ENCODE measurements around the gene PPP3R1.
A peak's percentile ranks its signal among the peaks of the same experiment; 100 is the strongest.

PPP3R1 gene

DNA sequence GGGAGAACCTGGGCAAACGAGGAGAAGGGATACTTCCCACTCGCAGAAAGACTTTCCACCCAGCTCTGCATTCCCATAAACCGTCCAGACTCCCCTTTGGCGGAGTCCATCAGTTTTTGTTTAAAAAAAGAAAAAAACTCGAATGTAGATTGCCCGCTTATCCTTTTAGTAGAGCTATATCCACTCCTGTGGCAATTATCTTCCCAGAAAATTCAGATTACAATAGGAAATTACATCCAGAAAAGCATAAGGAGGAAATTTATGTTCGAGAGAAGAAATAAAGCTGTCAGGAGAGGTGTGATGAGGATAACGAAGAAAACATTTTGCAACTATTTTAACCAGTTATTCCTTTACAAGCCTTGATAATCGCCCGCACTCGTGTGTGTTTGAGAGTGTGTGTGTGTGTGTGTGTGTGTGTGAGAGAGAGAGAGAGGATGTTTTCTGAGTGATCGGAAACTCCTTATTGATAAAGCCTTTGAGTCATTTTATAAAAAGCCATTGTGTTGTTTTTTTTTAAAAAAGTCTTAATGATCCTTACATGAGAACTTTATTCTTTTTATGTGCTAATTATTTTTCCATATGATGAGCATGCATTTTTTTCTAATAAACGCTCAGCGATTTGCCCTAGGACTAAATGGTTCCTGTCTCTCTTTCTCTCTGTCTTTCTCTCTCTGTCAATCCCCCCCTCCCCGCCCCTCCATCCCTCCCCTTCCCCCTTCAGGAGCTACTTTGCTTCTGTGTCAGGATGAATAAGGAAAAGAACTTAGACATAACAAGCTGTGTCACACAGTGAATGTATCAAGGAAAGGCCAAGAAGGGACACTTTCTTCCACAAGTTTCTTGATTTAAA lies 1.1 kb upstream of the PPP3R1 start:
- TF ChIP-seq POLR2AphosphoS5 (IDR thresholded peaks at IDR 0.05; ENCODE audit: low read depth, low read length), result no peak
- no peak for TF ChIP-seq POLR2A (IDR thresholded peaks at IDR 0.05; ENCODE audit: low read depth, low read length)
- TF ChIP-seq TAF1 (IDR thresholded peaks at IDR 0.05; ENCODE audit: borderline replicate concordance, low read depth, low read length), result no peak
- peak; percentile 68 for FAIRE-seq
- DNase-seq (ENCODE audit: insufficient read length), result no peak

DNA sequence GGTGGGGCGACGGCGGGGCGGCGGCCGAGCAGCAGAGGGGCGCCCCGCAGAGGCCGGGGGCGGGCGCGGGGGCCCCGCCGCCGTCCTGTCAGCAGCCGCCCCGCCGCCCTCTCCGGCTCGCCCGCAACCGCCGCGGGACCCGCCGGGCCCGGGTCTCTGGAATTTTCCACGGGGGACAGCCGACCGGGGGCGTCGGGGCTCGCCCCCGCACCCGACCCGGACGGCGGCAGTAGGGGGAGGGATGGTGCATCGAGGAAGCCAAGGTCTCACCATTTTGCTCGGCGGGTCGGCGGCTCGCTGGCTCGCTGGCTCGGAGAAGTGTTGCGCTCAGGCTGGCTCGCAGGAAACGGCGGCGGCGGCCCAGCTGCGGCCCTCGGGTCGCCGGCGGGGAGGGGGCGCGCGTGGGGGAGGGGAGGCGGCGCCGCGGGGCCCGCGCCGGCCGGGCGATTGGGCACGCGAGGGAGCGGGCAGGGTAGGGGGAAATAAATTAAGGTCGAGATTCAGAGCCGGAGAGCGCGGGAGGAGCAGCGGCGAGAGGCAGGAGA lies 405 bp downstream of the PPP3R1 start:
- TF ChIP-seq TAF1 (IDR thresholded peaks at IDR 0.05; ENCODE audit: borderline replicate concordance, low read depth, low read length) (no peak), POLR2AphosphoS5 (IDR thresholded peaks at IDR 0.05; ENCODE audit: low read depth, low read length) (no peak), POLR2A (IDR thresholded peaks at IDR 0.05; ENCODE audit: low read depth, low read length) (no peak)
- FAIRE-seq, result peak; percentile 63
- peak; percentile 13 for DNase-seq (ENCODE audit: insufficient read length)

DNA sequence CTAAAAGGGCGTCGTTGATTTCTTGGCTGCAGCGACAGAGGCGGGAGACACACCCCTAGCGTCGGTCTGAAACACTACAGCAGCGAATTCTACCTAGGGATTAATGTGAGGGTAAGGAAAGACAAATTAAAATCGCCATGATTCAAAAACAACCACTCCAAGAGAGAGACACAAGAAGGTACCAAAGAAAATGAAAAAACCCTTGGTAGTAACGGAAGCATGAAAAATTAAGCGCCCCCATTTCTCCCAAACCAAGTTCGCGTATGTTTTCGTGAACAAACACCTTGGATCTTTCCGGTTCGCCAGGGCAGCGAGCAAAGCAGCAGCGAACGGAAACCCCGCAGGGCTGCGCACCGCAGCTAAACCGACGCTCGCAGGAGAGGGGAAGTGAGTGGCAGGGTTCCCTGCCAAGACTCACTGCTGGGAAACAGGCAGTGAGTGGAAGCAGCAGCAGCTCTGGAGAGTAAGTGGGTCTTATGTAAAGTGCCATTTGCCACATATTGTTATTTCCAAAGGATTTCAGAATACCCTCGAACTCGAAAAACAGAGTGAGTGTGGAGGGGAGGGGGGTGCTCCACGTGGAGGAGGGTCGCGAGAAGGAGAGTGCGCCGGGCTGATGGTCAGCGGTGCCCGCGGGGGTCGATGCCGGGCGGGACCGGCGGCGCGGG lies 1.0 kb downstream of the PPP3R1 start:
- DNase-seq (ENCODE audit: insufficient read length) (peak; percentile 37), FAIRE-seq (peak; percentile 87)
- no peak for TF ChIP-seq POLR2AphosphoS5 (IDR thresholded peaks at IDR 0.05; ENCODE audit: low read depth, low read length)
- no peak for TF ChIP-seq TAF1 (IDR thresholded peaks at IDR 0.05; ENCODE audit: borderline replicate concordance, low read depth, low read length)
- peak; percentile 40; the same call in 1 of the 2 replicates for TF ChIP-seq POLR2A (IDR thresholded peaks at IDR 0.05; ENCODE audit: low read depth, low read length)

DNA sequence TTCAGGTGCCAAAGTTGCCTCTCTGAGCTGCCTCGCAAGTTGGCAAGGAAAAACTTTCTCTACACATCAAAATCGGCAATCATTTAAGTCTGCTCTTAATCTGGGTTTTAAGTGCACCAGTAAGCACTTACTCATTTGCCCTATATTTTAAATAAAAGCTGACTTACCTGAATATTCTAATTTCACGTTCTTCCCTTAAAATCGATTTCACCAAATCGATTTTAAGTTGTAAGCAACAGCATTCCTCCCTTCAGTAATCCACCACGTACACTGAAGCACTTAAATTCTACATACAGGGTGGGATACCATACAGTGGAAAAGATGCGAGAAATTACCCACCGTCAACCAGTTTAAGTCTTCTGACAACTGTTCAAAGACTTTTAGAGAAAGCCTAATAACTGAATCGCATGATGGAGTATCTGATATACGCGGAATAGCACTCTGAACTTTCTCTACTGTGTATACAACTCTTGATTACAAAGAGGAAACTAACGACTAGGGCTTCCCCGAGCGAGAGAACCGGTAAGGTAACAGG lies 1.6 kb downstream of the PPP3R1 start:
- no peak for FAIRE-seq
- no peak for DNase-seq (ENCODE audit: insufficient read length)
- no peak for TF ChIP-seq POLR2A (IDR thresholded peaks at IDR 0.05; ENCODE audit: low read depth, low read length)
- no peak for TF ChIP-seq POLR2AphosphoS5 (IDR thresholded peaks at IDR 0.05; ENCODE audit: low read depth, low read length)
- TF ChIP-seq TAF1 (IDR thresholded peaks at IDR 0.05; ENCODE audit: borderline replicate concordance, low read depth, low read length), result no peak

DNA sequence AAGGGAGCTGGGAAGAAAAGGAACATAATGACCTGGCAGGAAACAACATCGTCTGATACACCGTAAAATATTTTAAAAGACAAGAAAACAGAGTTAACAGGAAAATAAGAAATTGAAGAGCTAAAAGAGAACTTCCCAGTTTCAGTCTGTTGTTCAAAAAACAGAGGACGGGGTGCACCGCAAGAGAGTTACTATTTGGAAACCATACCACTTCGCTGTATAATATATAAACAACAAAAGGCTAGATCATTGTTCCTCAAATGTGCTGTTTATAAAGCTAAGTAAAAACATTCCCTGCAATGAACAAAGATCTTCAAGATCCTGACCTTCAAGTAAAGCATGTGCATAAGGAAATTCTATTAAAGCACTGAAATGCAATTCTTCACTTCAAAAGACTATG lies 2.1 kb downstream of the PPP3R1 start:
- DNase-seq (ENCODE audit: insufficient read length), result no peak
- FAIRE-seq, result peak; percentile 5

DNA sequence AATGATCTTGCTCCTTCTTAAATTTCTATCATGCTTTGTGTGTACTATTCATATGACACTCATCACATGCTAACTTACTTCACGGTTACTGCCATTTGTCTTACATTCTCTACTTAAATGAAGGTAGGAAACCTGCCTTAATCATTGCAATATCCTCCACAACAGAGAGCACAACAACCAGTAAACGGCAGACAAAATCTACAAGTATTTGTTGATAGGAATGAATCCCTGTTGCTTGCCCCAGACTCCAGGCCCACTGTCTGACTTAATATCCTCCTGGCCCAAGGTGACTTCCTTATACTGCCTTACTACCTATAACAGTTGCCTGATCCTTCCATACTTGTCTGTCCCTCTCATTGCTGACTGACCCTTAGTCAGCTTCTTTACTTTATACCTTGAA lies 3.5 kb downstream of the PPP3R1 start:
- DNase-seq (ENCODE audit: insufficient read length) (no peak), FAIRE-seq (peak; percentile 33)
- TF ChIP-seq POLR2A (IDR thresholded peaks at IDR 0.05; ENCODE audit: low read depth, low read length) (no peak), TAF1 (IDR thresholded peaks at IDR 0.05; ENCODE audit: borderline replicate concordance, low read depth, low read length) (no peak), POLR2AphosphoS5 (IDR thresholded peaks at IDR 0.05; ENCODE audit: low read depth, low read length) (no peak)

More for the DNA sequence above, 2.1 kb downstream of the PPP3R1 start:
- TF ChIP-seq TAF1 (IDR thresholded peaks at IDR 0.05; ENCODE audit: borderline replicate concordance, low read depth, low read length) (no peak), POLR2AphosphoS5 (IDR thresholded peaks at IDR 0.05; ENCODE audit: low read depth, low read length) (no peak), POLR2A (IDR thresholded peaks at IDR 0.05; ENCODE audit: low read depth, low read length) (no peak)

DNA sequence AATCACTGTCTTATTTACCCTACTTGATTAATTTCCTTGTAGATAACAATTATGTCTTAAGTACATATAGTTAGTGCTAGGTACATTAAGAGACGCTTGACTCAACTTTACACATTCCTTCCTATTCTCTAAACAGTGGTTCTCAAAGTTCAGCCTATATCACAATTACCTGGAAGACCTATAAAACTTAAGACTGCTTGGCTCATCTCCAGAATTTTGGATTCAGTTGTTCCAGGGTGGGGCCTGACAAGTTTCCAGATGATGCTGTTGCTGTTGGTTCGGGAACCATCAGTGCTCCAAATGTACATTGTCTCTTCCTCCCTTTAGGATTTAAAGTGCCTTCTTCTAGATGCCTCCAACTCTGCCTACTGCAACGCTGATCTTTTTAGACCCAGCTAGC lies 4.0 kb downstream of the PPP3R1 start:
- no peak for FAIRE-seq
- no peak for TF ChIP-seq POLR2A (IDR thresholded peaks at IDR 0.05; ENCODE audit: low read depth, low read length)
- TF ChIP-seq POLR2AphosphoS5 (IDR thresholded peaks at IDR 0.05; ENCODE audit: low read depth, low read length), result no peak
- TF ChIP-seq TAF1 (IDR thresholded peaks at IDR 0.05; ENCODE audit: borderline replicate concordance, low read depth, low read length), result no peak
- no peak for DNase-seq (ENCODE audit: insufficient read length)

DNA sequence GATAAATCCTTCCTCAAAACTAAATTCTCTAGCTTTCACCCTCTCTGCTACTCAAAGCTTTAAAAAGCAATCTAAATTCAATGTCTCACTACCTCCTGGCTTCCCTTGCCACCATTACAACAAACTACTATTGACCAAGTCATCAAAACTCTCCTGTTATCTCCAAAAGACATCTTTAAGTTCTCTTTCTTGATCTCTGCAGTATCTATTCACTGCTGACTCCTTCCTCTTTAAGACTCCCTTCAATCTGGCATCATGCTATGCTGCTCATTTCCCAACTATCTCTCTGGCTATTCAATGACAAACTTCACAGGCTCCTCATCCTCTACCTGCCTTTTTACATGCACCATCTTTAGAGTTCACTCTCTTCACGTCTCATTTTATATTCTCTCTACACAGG lies 5.9 kb downstream of the PPP3R1 start:
- DNase-seq (ENCODE audit: insufficient read length), result no peak
- FAIRE-seq, result no peak
- no peak for TF ChIP-seq POLR2A (IDR thresholded peaks at IDR 0.05; ENCODE audit: low read depth, low read length)
- no peak for TF ChIP-seq POLR2AphosphoS5 (IDR thresholded peaks at IDR 0.05; ENCODE audit: low read depth, low read length)
- no peak for TF ChIP-seq TAF1 (IDR thresholded peaks at IDR 0.05; ENCODE audit: borderline replicate concordance, low read depth, low read length)

DNA sequence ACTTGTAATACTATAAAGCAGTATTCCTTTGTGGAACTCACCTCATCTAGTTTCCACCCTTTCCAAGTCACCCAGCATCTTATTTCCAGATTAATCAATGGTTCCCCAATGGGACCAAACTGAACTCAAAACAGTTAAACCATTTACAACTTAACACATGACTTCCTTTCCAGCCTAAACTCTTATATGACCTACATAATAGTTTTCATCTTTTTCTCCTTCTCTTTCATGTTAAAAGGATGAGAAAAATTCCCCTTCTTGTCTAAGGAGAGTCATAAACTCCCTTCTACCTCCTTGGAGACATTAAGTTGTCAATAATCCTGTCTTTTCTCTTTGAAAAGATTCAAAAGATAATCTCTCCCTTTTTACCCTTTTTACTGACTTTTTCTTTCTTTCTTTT lies 6.7 kb downstream of the PPP3R1 start:
- no peak for FAIRE-seq
- TF ChIP-seq TAF1 (IDR thresholded peaks at IDR 0.05; ENCODE audit: borderline replicate concordance, low read depth, low read length) (no peak), POLR2A (IDR thresholded peaks at IDR 0.05; ENCODE audit: low read depth, low read length) (no peak), POLR2AphosphoS5 (IDR thresholded peaks at IDR 0.05; ENCODE audit: low read depth, low read length) (no peak)

DNA sequence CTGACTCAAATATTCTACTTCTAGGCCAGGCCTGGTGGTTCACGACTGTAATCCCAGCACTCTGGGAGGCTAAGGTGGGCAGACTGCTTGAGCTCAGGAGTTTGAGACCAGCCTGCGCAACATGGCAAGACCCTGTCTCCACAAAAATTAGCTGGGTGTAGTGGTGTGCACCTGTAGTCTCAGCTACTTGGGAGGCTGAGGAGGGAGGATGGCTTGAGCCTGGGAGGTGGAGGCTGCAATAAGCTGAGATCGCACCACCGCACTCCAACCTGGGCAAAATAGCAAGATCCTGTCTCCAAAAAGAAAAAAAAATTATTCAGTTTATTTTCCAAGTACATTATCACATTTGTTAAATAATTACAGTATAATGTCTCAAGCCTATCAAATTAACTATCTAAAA lies 7.3 kb downstream of the PPP3R1 start:
- DNase-seq (ENCODE audit: insufficient read length) (no peak), FAIRE-seq (no peak)
- TF ChIP-seq POLR2A (IDR thresholded peaks at IDR 0.05; ENCODE audit: low read depth, low read length) (no peak), TAF1 (IDR thresholded peaks at IDR 0.05; ENCODE audit: borderline replicate concordance, low read depth, low read length) (no peak), POLR2AphosphoS5 (IDR thresholded peaks at IDR 0.05; ENCODE audit: low read depth, low read length) (no peak)

More for the DNA sequence above, 6.7 kb downstream of the PPP3R1 start:
- no peak for DNase-seq (ENCODE audit: insufficient read length)

DNA sequence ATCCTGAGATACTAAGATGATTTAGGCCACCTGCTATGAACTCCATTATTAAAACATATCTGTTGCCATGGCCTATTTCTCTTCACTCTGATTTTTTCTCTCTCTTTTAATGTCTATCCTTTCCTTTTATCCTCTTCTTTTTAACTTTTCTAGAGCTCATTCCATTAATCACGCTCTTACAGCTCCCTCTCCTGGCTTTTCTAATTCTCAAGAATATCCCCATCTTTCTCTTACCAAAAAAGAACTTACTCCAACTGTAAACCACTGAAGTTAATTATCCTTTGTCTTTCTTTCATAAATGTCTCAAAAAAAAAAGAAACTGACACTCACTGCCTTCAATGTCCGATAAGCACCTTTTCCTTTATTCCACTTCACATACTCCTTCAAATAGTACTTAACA lies 7.9 kb downstream of the PPP3R1 start:
- FAIRE-seq, result no peak
- no peak for DNase-seq (ENCODE audit: insufficient read length)
- TF ChIP-seq POLR2A (IDR thresholded peaks at IDR 0.05; ENCODE audit: low read depth, low read length) (no peak), TAF1 (IDR thresholded peaks at IDR 0.05; ENCODE audit: borderline replicate concordance, low read depth, low read length) (no peak), POLR2AphosphoS5 (IDR thresholded peaks at IDR 0.05; ENCODE audit: low read depth, low read length) (no peak)

Data from GM12892 (cell line).